H1 (cell line): ENCODE measurements around the gene HOXB6. TPM values are rescaled to one million over a fixed set of nuclear protein-coding genes. Genes with fewer than 3 reads are reported as not detected.
A peak's percentile ranks its signal among the peaks of the same experiment; 100 is the strongest.

Source experiments
- CTCF ChIA-PET: fragments of 300-600 bp; sonication (Branson Sonifier 250); formaldehyde crosslinking; loops from one replicate; lab custom pipeline; 2021; ENCODE audit not compliant: partially characterized antibody; lab: Charles Lee
- POLR2A ChIA-PET: fragments of 300-600 bp; sonication (Branson Sonifier 250); formaldehyde crosslinking; loops from one replicate; lab custom pipeline; 2021; ENCODE audit warnings: inconsistent platforms; ENCODE audit not compliant: partially characterized antibody; lab: Charles Lee
- DNase-seq, 2 experiments: peaks; one replicate each; pipeline versions ENCODE4 v3.0.0 to v3.0.0-alpha.2; 2010 to 2022; ENCODE audit warnings: low spot score in 2 of 2, low read depth in 1 of 2, mixed read lengths in 1 of 2
- FAIRE-seq: peaks from 2 replicates; lab custom pipeline; 2011; peaks lifted over from hg19 to GRCh38; lab: Jason Lieb, UNC
- H2AFZ ChIP-seq: 2 replicates; pipeline ENCODE4 v1.8.1; 2012; ENCODE audit warnings: low read length, inconsistent platforms
- H2AK5ac ChIP-seq: 2 replicates; pipeline ENCODE4 v1.6.1; 2013; ENCODE audit warnings: low read depth, low read length
- H2BK120ac ChIP-seq: replicated peaks from 2 replicates; pipeline ENCODE3; 2013; ENCODE audit warnings: low read depth, low read length, inconsistent platforms
- H2BK12ac ChIP-seq: 2 replicates; pipeline ENCODE4 v1.6.1; 2013; ENCODE audit warnings: low read depth, low read length
- H2BK15ac ChIP-seq: 2 replicates; pipeline ENCODE4 v1.6.1; 2013; ENCODE audit warnings: low read length
- H2BK20ac ChIP-seq: 2 replicates; pipeline ENCODE4 v1.6.1; 2013; ENCODE audit warnings: low read length
- H2BK5ac ChIP-seq: 2 replicates; pipeline ENCODE4 v1.6.1; 2013; ENCODE audit warnings: low read depth, low read length
- H3K14ac ChIP-seq: 2 replicates; pipeline ENCODE4 v1.6.1; 2013; ENCODE audit warnings: inconsistent platforms; ENCODE audit not compliant: insufficient read length
- H3K18ac ChIP-seq: 2 replicates; pipeline ENCODE4 v1.6.1; 2013; ENCODE audit warnings: low read length; ENCODE audit errors: extremely low read depth
- H3K23ac ChIP-seq: 2 replicates; pipeline ENCODE4 v1.6.1; 2013; ENCODE audit warnings: inconsistent platforms; ENCODE audit not compliant: insufficient read length
- H3K23me2 ChIP-seq: 2 replicates; pipeline ENCODE4 v1.6.1; 2013; ENCODE audit warnings: low read depth, low read length
- H3K27ac ChIP-seq: 2 replicates; pipeline ENCODE4 v1.6.1; 2011; ENCODE audit warnings: low read depth, low read length, inconsistent platforms
- H3K27me3 ChIP-seq, 4 experiments: replicated peaks in 1 of 4; 1 replicate in 1 of 4; 2 replicates in 3 of 4; pipeline versions ENCODE4 v1.6.1 to v1.8.1; 2011 to 2013; ENCODE audit warnings: low read length in 3 of 4, mild to moderate bottlenecking in 3 of 4, inconsistent platforms in 2 of 4, mixed read lengths in 2 of 4, moderate library complexity in 1 of 4; ENCODE audit not compliant: control insufficient read depth in 3 of 4, insufficient read depth in 3 of 4; ENCODE audit errors: extremely low read depth in 1 of 4
- H3K36me3 ChIP-seq, 4 experiments: 2 replicates each; pipeline versions ENCODE4 v1.6.1 to v1.8.1; 2011 to 2013; ENCODE audit warnings: mild to moderate bottlenecking in 4 of 4, low read length in 3 of 4, moderate library complexity in 2 of 4, control low read depth in 1 of 4, inconsistent platforms in 1 of 4; ENCODE audit not compliant: insufficient read depth in 4 of 4, control insufficient read depth in 2 of 4
- H3K4ac ChIP-seq: replicated peaks from 2 replicates; pipeline ENCODE3; 2013; ENCODE audit warnings: low read length, low read depth, mixed read lengths, inconsistent platforms; ENCODE audit not compliant: insufficient read length
- H3K4me1 ChIP-seq, 4 experiments: replicated peaks in 1 of 4; 1 replicate in 1 of 4; 2 replicates in 3 of 4; pipeline versions ENCODE4 v1.6.1 to v1.8.1; 2011 to 2013; ENCODE audit warnings: low read length in 3 of 4, inconsistent platforms in 2 of 4, mixed read lengths in 1 of 4; ENCODE audit not compliant: insufficient read depth in 4 of 4, control insufficient read depth in 3 of 4
- H3K4me2 ChIP-seq, 2 experiments: 2 replicates each; pipeline versions ENCODE4 v1.6.1 to v1.8.1; 2011 to 2013; ENCODE audit warnings: low read depth in 2 of 2, low read length in 2 of 2, control low read depth in 1 of 2, inconsistent platforms in 1 of 2, mild to moderate bottlenecking in 1 of 2; ENCODE audit not compliant: insufficient read depth in 1 of 2
- H3K4me3 ChIP-seq, 4 experiments: fragments of 200-600, 300-600 bp in 1 of 4; sonication (generic), shearing (Covaris generic), sonication (Bioruptor Twin) in 1 of 4; 2 replicates each; pipeline versions ENCODE4 v1.5.1 to v1.8.1; 2011 to 2016; ENCODE audit warnings: low read length in 4 of 4, low read depth in 3 of 4, control low read depth in 2 of 4, inconsistent platforms in 2 of 4, mild to moderate bottlenecking in 2 of 4, mixed read lengths in 1 of 4, moderate library complexity in 1 of 4; ENCODE audit not compliant: insufficient read depth in 2 of 4; ENCODE audit errors: extremely low read depth in 1 of 4
- H3K56ac ChIP-seq: replicated peaks from 2 replicates; pipeline ENCODE3; 2013; ENCODE audit warnings: low read depth, mild to moderate bottlenecking, mixed read lengths, low read length, inconsistent platforms; ENCODE audit not compliant: insufficient read length
- H3K79me1 ChIP-seq: 2 replicates; pipeline ENCODE4 v1.6.1; 2013; ENCODE audit warnings: low read depth, low read length, control low read depth
- H3K79me2 ChIP-seq, 2 experiments: 2 replicates each; pipeline versions ENCODE4 v1.6.1 to v1.8.1; 2012 to 2013; ENCODE audit warnings: low read length in 2 of 2, mild to moderate bottlenecking in 2 of 2, inconsistent platforms in 1 of 2; ENCODE audit not compliant: insufficient read depth in 2 of 2, control insufficient read depth in 1 of 2
- H3K9ac ChIP-seq, 4 experiments: replicated peaks in 1 of 4; 1 replicate in 1 of 4; 2 replicates in 3 of 4; pipeline versions ENCODE4 v1.6.1 to v1.8.1; 2011 to 2013; ENCODE audit warnings: low read depth in 3 of 4, low read length in 3 of 4, control low read depth in 2 of 4, mild to moderate bottlenecking in 2 of 4, moderate library complexity in 2 of 4, inconsistent platforms in 1 of 4; ENCODE audit errors: extremely low read depth in 1 of 4
- H3K9me3 ChIP-seq, 2 experiments: 2 replicates each; pipeline versions ENCODE4 v1.6.1 to v1.8.1; 2012 to 2013; ENCODE audit warnings: mild to moderate bottlenecking in 2 of 2, moderate library complexity in 2 of 2, control low read depth in 1 of 2, inconsistent platforms in 1 of 2, low read depth in 1 of 2, low read length in 1 of 2, mixed read lengths in 1 of 2; ENCODE audit not compliant: insufficient read depth in 2 of 2
- H4K20me1 ChIP-seq, 2 experiments: replicated peaks in 1 of 2; 2 replicates each; pipeline versions ENCODE3 to v1.8.1; 2011 to 2013; ENCODE audit warnings: inconsistent platforms in 2 of 2, low read length in 2 of 2, mild to moderate bottlenecking in 1 of 2; ENCODE audit not compliant: insufficient read depth in 2 of 2, control insufficient read depth in 1 of 2
- H4K5ac ChIP-seq: 2 replicates; pipeline ENCODE4 v1.6.1; 2013; ENCODE audit warnings: low read length, low read depth, mixed read lengths, inconsistent platforms; ENCODE audit not compliant: insufficient read length
- H4K8ac ChIP-seq: 2 replicates; pipeline ENCODE4 v1.8.0; 2013; ENCODE audit warnings: mild to moderate bottlenecking, moderate library complexity, low read length, inconsistent platforms; ENCODE audit not compliant: insufficient read depth; ENCODE audit errors: extremely low read depth
- H4K91ac ChIP-seq: replicated peaks from 2 replicates; pipeline ENCODE3; 2013; ENCODE audit warnings: low read length, mixed read lengths, inconsistent platforms; ENCODE audit not compliant: insufficient read length
- CBX8 ChIP-seq: fragments of 300-800, 300-1000 bp; sonication (generic); IDR thresholded peaks from 2 replicates; pipeline ENCODE4 v1.7.1; 2016; ENCODE audit warnings: low read depth, low read length, borderline replicate concordance
- EGR1 ChIP-seq: IDR thresholded peaks from 2 replicates; pipeline ENCODE4 v1.6.1; 2011; ENCODE audit warnings: low read depth, low read length, borderline replicate concordance
- WGBS, 2 experiments: shearing (Covaris generic) in 1 of 2; methylation state at CpG; one replicate each; pipeline versions ENCODE4 v1.1.6 to v1.1.7; 2013 to 2015; ENCODE audit warnings: low lambda C conversion rate in 2 of 2, mixed read lengths in 2 of 2, inconsistent platforms in 1 of 2, low coverage in 1 of 2, missing lambda C conversion rate in 1 of 2; ENCODE audit not compliant: insufficient replicate concordance in 2 of 2, insufficient coverage in 1 of 2, insufficient read length in 1 of 2; ENCODE audit errors: extremely low coverage in 1 of 2, missing lambda C conversion rate in 1 of 2; 5-methylcytosine and 5-hydroxymethylcytosine counted together
- polyA plus RNA-seq, 7 experiments: library from polyadenylated mRNA; depleted of rRNA in 3 of 7; stranded (reverse) in 5 of 7; unstranded in 2 of 7; fragments of >200 nt in 5 of 7; fragments of 200-250 nt in 2 of 7; gene quantifications; 1 replicate in 5 of 7; 2 replicates in 1 of 7; 4 replicates in 1 of 7; pipeline versions ENCODE4 v1.2.1 to v1.2.3, GENCODE V29; 2011 to 2013; ENCODE audit warnings: missing spikeins in 2 of 7, mixed read lengths in 2 of 7
- total RNA-seq: library from RNA; stranded (reverse); fragmentation: NEBNext Ultra II Directional; extraction: Animal tissue kit (Norgen Biotek cat#: 25700); gene quantifications from 2 replicates; pipeline ENCODE4 v1.2.1, GENCODE V29; 2021
- TF ChIP-seq, protein P1 (sequence below): IDR thresholded peaks from 2 replicates; pipeline ENCODE4 v1.6.1; 2012; ENCODE audit warnings: inconsistent platforms

Gene HOXB6
- total and polyA plus RNA-seq, 2 of the 8 experiments (the other 6 are each of a cell fraction or from before 2014, with no cell fraction given): not detected

DNA sequence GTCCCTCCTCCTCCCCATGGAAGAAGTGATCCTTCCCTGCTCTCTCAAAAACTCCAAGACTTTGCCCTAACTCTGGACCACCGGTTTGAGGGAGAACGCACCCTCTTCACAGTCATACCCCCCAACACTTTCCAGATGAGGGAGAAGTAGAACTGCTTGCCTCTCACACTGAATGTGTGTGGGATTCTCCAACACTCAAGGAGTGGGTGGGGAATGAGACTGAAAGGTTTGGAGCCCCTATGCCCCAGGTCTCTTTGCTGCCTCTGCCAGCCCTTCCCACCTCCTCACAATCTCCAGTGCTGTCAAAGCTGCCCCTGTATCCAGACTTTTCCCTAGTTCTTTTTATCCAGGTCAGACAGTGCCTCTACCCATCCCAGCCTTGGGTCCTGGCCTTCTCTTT, 38.1 kb downstream of the HOXB6 start:
- Histone ChIP-seq H2BK120ac (no peak overlapping the region), H3K23me2 (peaks cover 4% of the 10 kb centered on the region; the same call in 1 of the 2 replicates), H3K79me1 (no peaks in the 10 kb centered on the region), H4K91ac (no peak overlapping the region), H3K27me3 (peaks cover 99 to 100% (median 100%) of the 10 kb centered on the region in 4 experiments), H2AK5ac (no peak overlapping the region), H3K4ac (no peak overlapping the region)
- POLR2A ChIA-PET: interaction anchor here (1.2 kb wide), 1 partner anchor 46 kb away, joined by 3 read pairs; no protein-coding TSS in a partner anchor
- CTCF ChIA-PET: interaction anchor here (0.6 to 4.8 kb wide), 10 partner anchors 11 to 368 kb away, joined by 3 to 32 read pairs (median 4); partner anchors contain the start of gene HOXB5
- FAIRE-seq: no peak
- TF ChIP-seq CBX8 (0 out of 2 replicates have a peak, but pooled peaks have one; percentile 16), EGR1 (no peak)
- TF ChIP-seq, protein P1, sequence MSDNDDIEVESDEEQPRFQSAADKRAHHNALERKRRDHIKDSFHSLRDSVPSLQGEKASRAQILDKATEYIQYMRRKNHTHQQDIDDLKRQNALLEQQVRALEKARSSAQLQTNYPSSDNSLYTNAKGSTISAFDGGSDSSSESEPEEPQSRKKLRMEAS: no peak
- TF ChIP-seq, all 59 proteins: peak for 1
- H4K20me1 ChIP-seq: peaks cover 2 to 39% of the 10 kb centered on the region in 2 experiments
- H2BK5ac ChIP-seq: no peak overlapping the region
- no peaks in the 10 kb centered on the region for H3K9me3 ChIP-seq
- 49% methylated on average over 2 of the region's 2 CpGs; no CpG with 5 or more reads in 1 of the 2 experiments for WGBS, 2 experiments
- peak overlapping the region; percentile 65; the same call in 1 of the 2 replicates for H2BK15ac ChIP-seq
- H3K4me1 ChIP-seq: peaks cover 0 to 7% (median 4%) of the 10 kb centered on the region in 4 experiments; a peak in 5 of 7 replicates
- H4K8ac ChIP-seq: no peak overlapping the region
- 0 out of 2 replicates have a peak overlapping the region, but pooled peaks have one; percentile 80 for H2BK20ac ChIP-seq
- H3K56ac ChIP-seq: no peak overlapping the region
- H3K14ac ChIP-seq: no peak overlapping the region
- H3K9ac ChIP-seq: no peak overlapping the region
- H3K27ac ChIP-seq: no peak overlapping the region
- no peak overlapping the region for H2AFZ ChIP-seq
- H4K5ac ChIP-seq: no peak overlapping the region
- no peak for DNase-seq
- no peak overlapping the region for H3K23ac ChIP-seq
- peak overlapping the region; percentile 22; the same call in 1 of the 2 replicates for H3K18ac ChIP-seq
- H3K79me2 ChIP-seq: no peaks in the 10 kb centered on the region
- H3K4me3 ChIP-seq: no peak overlapping the region
- peak overlapping the region; percentile 71 for H2BK12ac ChIP-seq
- no peaks in the 10 kb centered on the region; a peak in 1 of 8 replicates for H3K36me3 ChIP-seq
- no peak overlapping the region for H3K4me2 ChIP-seq
